IPS-11a (cell line): ENCODE results near the gene TNXB.
A peak's percentile ranks its signal among the peaks of the same experiment; 100 is the strongest.

Source experiments
- H3K4me3 ChIP-seq: one replicate; pipeline ENCODE4 v1.5.1; 2013; ENCODE audit warnings: low read depth, low read length, control low read depth

TNXB gene

DNA sequence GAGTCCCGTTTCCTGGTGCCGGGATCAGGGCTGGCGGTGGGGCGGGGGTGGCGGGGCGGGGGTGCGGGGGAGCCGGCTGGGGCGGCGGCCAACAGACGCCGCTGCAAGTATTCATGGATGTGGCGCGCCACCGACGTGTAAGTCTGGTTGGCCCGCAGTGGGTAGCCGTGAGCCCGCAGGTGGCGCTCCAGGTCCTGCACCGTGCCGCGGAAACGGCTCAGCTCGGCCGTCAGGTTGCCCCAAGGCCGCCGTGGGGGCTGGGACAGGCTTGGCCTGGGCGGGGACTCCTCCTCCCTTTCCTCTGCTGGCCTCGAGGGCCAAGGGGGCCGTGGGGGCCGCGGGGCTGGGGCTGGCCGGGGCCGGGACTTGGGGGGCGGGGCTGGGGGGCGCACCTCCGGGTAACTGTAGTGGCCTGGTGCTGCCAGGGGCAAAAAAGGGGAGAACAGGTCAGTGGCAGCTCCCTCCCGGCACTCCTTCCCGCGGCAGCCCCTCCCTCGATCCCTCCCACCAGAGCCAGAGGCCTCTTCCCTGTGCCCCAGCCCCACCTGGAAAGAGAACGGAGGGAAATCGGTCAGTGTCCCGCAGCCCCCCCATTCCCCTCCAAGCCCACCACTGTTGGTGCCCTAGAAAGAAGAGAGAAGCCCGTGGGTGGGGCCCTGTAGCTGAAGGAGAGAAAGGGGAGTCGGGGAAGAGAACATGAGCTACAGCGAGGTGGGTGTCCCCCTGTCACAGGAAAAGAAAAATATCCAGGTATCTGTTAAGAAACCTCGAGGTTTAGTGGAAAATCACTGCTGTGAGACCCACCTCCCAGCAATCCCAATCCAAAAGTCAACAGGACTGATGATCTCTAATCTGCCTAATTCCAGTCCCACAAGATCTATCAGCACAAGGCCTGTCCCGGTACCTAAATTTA lies 21.3 kb downstream of the TNXB start:
- H3K4me3 ChIP-seq = peak overlapping the region; percentile 17

DNA sequence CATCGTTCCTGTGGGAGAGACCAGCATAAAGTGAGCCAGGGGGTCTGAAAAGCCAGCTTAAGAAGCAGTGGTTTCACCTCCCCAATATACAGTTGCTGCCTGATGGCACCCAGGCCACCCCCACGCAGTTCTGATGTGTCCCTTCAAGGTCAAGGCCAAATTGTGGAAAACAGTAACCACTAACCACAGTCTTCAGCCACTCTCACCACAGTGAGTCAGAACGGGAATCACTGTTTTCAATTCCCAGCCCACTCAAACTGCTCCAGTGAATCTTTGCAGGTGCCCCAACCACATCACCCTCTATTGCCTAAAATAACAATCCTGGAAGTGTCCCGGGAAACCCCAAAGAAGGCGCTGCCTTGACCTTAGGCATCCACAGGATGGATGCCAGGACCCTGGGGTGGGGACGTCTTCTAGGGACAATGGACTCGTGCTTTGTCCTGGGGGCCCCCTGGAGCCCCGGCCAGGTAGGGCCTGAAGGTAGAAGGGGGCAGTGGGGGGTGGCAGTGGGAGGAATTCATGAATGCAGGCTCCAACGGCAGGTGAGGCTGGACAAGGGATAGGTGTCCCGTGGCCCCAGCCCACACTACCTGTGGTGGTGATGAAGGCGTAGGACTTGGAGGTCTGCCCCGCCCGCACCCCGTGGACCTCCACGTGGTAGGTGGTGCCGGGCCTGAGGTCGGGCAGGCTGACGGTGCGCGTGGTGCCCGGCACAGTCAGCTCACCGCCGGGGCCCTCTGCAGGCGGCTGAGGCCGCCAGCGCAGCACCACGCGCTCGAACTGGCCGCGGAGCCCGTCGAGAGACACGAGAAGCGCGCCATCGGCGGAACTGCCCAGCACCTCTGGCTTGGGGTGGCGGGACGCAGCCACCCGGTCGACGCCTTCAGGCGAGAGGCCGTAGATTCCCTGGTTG lies 22.2 kb downstream of the TNXB start:
- H3K4me3 ChIP-seq = no peak overlapping the region

DNA sequence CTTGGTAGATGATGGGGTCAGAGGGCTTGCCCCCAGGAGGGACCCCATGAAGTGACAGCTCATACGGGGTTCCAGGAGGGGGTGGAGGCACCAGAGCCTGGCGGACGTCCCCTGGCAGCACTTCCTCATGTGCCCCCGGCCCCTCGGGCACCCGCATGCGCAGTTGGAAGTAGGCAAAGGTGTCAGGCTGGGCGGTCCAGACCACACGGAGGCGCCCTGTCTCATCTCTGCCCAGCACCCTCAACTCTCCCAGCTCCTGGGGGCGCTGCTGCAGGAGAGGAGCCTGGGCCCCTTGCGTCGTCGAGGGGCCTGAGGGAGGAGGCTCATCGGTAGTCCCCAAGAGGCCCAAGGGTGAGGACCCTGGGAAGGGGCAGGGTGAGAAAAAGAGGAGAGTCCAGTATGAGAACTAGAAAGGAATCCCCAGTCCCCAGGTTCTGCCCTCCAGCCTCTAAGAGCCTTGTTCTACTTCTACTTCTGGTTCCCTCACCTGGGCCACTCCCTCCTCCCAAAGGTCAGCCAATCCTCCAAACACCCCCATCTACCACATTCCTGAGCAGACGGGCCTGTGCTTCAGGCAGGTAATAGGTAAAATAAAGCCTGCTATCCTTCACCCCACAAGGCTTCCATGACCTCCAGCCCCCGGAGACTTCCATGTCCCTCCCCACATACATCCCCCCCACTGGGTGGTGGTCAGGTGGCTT lies 23.2 kb downstream of the TNXB start:
- H3K4me3 ChIP-seq = no peak overlapping the region

DNA sequence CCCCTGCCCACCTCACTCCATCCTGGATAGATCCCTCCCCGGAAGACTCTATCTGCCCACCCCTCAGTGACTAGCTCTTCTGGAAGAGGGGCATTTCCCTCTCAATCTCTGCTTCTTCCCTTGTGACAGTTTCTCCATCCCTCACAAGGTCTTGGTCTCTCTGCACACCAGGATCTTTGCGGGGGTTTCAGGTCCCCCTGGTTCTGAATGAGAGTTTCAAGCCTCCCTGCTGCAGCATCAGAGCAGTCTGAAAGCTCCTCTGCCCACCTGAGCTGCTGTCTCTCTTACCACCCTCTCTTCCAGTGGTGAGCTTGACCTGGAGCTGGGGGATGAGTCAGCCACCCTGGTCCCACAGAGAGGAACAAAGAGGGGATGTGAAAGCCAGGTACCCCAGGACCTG lies 24.4 kb downstream of the TNXB start:
- H3K4me3 ChIP-seq = no peak overlapping the region

DNA sequence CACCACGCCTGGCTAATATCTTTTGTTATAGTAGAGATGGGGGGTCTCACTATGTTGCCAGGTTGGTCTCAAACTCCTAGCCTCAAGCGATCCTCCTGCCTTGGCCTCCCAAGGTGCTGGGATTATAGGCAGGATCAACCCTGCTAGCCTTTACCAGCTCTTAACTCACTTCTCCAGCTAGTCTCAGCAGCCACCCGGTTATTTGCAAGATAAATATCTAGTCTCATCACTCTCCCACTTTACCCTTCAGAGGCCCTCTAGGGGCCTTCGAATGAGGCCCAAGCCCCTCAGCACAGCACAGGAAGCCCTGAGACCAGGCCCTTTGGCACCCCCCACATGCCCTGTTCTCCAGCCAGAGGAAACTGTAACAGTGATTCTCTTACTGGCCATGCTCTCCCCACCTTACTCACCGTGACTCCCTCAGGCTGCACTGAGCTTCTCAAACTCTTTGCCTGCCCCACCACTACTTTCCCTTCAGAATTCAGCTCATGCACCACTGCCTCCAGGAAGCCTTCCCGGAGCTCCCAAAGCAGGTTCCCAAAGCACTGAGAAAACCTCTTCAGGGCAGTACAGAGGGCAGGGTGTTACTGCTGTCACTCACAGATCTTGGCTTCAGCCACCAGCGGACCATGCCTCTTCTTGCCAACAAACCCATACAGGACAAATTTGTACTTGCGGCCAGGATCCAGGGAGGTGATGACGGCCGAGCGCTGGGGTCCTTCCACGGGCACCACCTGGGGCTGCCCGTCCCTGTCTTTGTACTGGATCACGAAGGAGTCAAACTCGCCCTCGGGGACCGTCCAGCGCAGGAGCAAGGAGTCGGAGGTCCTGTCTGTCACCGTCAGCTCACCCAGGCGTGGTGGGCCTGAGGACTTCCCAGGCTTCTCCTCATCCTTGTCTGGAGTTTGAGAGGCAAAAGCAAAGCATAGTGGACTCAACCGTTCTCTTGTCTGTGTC lies 25.0 kb downstream of the TNXB start:
- no peak overlapping the region for H3K4me3 ChIP-seq

DNA sequence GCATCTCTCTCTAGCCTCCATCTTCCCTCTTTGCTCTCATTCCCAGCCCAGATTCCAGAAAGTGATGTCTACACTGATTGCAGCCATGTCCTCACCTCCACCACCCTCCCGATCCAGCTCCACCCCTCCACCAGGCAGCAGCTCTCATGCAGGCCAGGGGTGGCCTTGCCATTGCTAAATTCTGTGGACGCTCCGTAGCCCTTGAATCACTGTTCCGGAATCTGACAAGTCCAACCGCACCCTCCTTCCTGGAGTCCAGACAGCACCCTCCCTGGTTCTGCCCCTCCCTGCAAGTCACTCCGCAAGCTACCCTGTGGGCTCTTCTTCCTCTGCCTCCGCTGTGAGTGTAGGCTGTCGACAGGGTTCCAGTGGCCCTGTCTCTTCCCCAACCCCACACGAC lies 26.2 kb downstream of the TNXB start:
- H3K4me3 ChIP-seq = no peak overlapping the region

DNA sequence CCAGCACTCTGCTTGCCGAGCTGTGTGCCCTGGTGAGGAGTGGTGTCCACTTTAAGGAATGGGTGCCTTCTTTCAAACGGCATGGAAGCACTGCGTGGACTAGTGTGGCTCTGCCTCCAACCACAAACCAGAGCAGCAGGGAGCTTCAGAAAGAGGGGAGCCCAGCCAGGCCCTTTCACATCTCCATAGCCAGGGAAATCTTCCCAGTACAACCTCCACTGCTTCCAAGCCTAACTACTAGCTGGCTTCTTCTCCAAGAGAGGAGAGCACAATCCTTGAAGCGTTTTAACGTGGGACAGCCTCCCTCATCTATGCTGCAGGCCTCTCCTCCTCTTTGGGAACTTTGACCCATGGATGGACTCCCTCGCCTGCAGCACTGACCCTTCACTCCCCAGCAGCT lies 26.7 kb downstream of the TNXB start:
- no peak overlapping the region for H3K4me3 ChIP-seq

DNA sequence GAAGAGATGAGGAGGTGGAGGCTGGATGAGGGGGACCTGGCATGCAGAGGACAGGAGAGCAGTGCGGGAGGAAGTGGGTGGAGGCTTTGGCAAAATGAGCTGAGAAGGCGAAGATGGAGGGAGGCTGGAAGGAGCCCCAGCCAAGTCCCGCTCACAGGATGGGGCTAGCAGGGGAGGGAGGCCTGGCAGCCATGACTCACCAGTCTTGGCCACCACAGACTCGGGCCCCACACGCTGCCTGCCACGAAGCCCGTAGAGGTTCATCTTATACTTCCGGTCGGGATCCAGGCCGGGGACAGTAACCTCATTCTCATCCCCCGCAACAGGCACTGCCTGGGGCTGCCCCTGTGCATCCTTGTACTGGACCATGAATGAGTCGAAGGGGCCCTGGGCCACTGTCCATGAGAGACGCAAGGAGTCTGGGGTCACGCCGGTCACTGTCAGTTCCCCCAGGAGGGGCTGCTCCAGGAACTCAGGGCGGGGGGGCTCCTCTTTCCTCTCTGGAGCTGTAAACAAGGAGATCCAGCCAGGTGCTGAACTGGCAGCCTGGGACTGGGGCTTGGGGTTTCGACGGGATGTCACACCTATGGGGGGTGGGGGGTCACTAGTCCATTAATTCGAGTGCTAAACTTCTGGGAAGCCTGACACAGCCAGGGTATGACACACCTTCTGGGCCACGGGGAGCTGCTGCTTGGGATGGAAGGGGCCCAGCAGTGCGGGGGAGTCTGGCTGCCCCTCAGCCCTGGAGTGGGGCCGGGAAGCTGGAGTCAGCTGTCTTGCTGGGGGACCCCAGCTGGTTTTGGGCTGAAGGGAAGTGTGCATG lies 27.8 kb downstream of the TNXB start:
- no peak overlapping the region for H3K4me3 ChIP-seq

DNA sequence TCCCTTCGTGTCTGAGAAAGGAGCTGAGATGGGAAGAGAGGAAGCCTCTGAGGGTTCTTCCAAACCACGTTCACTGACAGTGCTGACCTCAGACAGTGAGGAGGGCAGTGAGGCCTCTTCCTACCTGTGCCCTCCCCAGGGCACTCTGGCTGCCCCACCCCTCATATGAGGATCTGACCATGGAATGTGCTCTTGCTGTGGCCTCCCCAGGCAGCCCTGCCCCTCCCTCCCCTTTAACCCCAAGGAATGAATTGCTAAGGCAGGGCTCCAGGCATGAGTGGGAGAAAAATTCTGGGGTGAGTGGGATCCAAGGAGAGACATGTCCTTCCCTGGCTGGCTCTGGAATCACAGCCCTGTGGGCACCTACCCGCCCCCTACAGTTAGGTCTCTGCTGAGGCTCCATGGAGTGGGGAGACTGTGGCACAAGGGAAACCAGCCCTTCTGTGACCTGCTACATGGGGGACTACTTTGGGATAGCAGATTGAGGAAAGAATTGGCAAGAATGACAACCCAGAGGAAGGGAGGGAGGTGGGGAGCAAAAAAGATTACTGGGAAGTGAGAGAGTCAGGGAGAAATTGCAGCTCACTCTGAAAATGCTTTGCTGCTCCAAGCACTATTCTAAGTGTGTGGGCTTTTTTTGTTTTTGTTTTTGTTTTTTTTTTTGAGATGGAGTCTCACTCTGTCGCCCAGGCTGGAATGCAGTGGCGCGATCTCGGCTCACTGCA lies 29.4 kb downstream of the TNXB start:
- H3K4me3 ChIP-seq = no peak overlapping the region

DNA sequence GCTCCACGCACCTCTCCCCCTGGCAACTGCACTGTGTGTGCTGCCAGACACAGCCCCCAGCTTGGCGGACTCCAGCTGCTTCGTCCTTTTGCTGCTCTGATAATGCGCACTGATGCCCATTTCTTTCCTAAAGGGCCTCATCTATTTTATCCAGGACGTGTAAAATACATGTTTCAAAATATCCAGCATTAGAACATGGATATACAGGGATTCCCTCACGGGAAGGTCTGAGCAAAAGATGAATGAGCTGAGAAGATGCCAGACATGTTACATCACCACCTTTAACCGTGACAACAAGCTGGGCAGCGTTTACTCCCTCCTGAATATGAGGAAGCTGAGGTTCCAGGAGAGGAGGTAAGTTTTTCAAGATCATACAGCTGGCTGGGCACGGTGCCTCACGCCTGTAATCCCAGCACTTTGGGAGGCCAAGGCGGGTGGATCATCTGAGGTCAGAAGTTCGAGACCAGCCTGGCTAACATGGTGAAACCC lies 32.8 kb downstream of the TNXB start:
- no peak overlapping the region for H3K4me3 ChIP-seq

DNA sequence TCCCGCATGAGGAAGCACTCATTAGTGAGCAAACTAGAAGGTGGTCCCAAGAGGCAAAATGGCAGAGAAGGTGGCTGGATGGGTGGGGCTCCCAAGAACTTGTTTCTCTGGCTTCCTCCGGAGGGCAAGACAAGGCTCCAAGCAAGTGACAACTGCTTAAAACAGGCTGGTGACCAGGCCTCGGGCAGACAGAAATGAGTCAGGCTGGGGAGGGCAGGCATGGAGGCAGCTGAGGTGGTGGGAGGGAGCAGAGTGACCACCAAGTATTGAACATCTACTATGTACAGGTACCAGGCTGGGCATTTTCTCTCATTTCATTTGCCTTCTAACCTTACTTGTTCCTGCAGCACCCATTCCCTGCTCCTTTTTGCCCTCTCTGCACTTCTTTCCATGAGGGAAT lies 33.4 kb downstream of the TNXB start:
- H3K4me3 ChIP-seq = no peak overlapping the region

DNA sequence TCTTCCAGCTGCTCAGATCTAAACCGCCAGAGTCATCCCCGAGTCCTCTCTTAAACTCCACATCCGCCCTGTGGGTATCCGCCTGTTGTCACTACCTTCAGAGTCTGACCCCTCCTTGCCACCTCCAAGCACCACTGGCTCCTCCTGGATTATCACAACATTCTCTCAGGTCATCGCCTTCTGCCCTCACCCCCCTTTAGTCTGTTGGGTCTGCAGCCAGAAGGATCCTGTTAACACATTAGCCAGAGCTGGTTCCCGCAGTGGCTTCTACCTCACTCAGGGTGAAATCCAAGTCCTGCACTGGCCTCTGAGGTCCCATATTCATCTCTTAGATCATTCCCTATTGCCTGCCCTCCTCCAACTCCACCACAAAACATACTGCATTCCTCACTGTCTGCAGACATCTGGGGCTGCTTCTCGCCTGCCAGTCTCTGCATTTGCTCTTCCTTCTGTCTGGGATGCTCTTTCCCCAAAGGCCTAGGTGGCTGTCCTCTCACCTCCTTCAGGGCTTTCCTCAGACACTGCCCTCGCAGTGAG lies 34.1 kb downstream of the TNXB start:
- H3K4me3 ChIP-seq = no peak overlapping the region

DNA sequence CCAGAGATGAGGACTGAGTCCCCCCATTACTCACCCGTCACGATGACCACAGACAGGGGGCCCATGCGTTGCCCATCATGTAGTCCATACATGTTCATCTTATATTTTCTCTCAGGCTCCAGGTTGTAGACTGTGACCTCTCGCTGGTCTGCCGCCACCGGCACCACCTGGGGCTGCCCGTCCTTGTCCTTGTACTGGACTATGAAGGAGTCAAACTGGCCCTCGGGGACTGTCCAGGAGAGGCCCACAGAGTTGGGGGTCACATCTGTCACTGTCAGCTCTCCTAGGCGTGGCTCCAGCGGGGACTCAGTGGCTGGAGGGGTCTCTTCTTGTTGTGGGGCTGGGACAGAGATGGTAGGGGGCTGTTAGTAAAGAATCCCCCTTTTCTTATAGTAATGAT lies 35.5 kb downstream of the TNXB start:
- no peak overlapping the region for H3K4me3 ChIP-seq

DNA sequence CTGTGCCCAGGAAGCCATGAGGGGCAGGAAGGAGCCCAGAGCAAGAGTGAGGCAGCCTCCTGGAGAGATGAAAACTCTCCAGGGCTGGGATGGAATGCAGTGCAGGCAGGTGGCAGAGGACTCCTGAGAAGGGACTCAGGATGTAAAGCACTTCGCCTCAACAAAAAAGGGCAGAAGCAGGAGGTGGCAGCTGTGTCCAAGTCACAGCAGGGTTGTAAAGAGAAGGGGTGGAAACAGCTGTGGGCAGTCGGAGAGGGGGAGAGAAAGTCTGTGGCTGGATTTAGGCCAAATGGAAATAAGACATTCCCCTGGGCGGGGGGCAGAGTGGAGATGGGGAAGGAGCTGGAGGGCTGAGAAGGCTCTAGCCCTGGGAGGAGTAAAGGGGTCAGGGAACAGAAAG lies 36.0 kb downstream of the TNXB start:
- H3K4me3 ChIP-seq = no peak overlapping the region

DNA sequence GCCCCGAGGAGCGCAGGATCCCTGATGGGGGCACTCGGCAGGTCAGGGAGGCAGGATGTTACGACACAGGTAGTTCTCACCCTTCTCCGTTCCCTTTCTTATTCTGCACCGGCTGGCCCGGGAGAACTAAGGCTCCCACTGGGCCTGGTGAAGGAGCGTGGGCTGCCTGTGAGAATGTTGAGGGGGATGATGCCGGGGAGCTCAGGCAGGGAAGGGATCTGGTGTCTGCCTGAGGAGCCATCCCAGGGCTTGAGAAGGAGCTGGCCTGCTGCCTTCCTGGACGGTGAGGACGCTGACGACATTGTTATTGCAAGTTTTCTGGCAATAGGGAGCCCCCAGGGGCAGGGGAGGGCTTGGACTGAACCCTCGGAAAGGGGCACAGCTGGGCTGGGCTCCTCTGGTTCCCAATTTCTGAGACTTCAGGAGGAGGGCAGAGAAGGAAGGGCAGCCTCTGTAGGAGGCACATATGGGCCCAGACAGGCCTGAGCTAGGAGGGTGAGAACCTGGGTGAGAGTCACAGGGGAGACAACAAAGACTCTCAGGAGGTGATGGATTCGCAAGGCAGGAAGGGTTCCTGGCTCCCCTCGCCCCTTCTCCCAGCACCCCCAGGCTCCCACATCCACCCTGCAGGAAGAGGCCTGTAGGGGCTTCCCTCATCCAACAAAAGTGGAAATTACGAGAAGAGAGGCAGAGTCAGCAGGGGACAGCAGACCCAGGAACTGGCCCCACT lies 38.2 kb downstream of the TNXB start:
- no peak overlapping the region for H3K4me3 ChIP-seq

DNA sequence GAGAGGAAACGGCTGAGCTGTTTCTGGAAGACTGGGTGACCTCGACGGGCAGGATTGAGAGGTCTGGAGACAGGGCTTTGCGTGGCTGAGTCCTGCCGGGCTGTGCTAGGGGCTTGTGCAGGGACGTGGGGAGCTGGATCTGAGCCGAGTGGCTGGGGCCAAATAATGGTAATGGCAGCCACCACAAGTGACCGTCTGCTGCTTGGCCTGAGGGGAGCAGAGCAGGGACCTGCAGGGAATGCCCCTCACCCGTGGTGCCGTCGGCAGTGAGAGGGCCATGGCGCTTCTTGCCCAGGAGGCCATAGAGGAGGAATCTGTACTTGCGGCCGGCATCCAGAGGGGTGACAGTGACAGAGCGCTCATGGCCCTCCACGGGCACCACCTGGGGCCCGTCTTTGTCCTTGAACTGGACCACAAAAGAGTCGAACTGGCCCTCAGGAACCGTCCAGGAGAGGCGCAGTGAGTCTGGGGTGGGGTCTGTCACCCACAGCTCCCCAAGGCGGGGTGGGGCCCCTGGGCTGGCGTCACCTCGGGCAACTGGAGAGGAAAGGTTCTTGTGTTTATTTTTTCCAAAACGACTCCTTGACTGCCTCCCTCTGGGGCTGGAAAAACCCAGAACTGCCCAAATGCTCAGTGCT lies 39.1 kb downstream of the TNXB start:
- H3K4me3 ChIP-seq = no peak overlapping the region

DNA sequence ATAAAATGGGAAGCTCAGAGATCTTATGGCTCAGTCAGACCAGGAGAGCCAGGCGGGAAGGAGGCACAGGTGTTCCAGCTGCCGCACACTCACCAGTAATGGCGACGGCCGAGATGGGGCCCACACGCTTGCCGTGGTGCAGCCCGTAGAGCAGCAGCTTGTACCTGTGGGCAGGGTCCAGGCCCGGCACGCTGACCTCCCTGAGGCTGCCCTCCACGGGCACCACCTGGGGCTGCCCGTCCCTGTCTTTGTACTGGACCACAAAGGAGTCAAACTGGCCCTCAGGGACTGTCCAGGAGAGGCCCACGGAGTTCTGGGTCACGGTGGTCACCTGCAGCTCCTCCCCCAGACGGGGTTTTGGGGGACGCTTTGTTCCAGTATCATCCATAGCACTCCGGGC lies 39.7 kb downstream of the TNXB start:
- no peak overlapping the region for H3K4me3 ChIP-seq
